GM12878 (cell line): ENCODE measurements around the gene PCSK1. TPM values are rescaled to one million over a fixed set of nuclear protein-coding genes. Genes with fewer than 3 reads are reported as not detected.

Experiments
- ATAC-seq: fragments of 200-7000 bp; cut with Tn5 transposase; 3 replicates; pipeline ENCODE4 v1.9.1; 2020; ENCODE audit warnings: mild to moderate bottlenecking, moderate library complexity
- BruUV-seq: library from RNA; stranded (reverse); fragments of 400-500 nt; replicated peaks from 2 replicates; lab custom pipeline; 2021; lab: Mats Ljungman, UMichigan
- CTCF ChIA-PET: fragments of 300-600 bp; sonication (Branson Sonifier 250); formaldehyde crosslinking; extraction: SDS; loops from one replicate; lab custom pipeline; 2021; ENCODE audit warnings: inconsistent platforms; lab: Yijun Ruan, JAX
- POLR2A ChIA-PET: fragments of 350-600 bp; formaldehyde crosslinking; extraction: SDS; loops from one replicate; lab custom pipeline; 2021; ENCODE audit warnings: inconsistent platforms; lab: Charles Lee
- RAD21 ChIA-PET: fragments of 300-600 bp; sonication (Branson Sonifier 250); formaldehyde crosslinking; loops from one replicate; lab custom pipeline; 2023; ENCODE audit warnings: antibody characterized with exemption; ENCODE audit not compliant: unreplicated experiment; lab: Charles Lee
- SMC1A ChIA-PET: fragments of 300-600 bp; sonication (Branson Sonifier 250); formaldehyde crosslinking; loops from one replicate; lab custom pipeline; 2023; ENCODE audit not compliant: unreplicated experiment, uncharacterized antibody; lab: Charles Lee
- DNase-seq: peaks from one replicate; pipeline ENCODE4 v3.0.0-alpha.2; 2011; ENCODE audit warnings: low read depth, low spot score
- FAIRE-seq: peaks from 3 replicates; lab custom pipeline; 2011; peaks lifted over from hg19 to GRCh38; lab: Jason Lieb, UNC
- H2AFZ ChIP-seq: 2 replicates; pipeline ENCODE4 v1.6.0; 2011; ENCODE audit warnings: low read depth, low read length, control low read depth; ENCODE audit not compliant: control insufficient read depth
- H3K27ac ChIP-seq: 2 replicates; pipeline ENCODE4 v1.5.1; 2011; ENCODE audit warnings: control low read depth; ENCODE audit not compliant: control insufficient read depth, insufficient read depth
- H3K27me3 ChIP-seq, 2 experiments: replicated peaks in 1 of 2; 2 replicates each; pipeline versions ENCODE4 v1.6.0 to v1.6.1; 2011; ENCODE audit warnings: low read length in 1 of 2; ENCODE audit not compliant: control insufficient read depth in 2 of 2, insufficient read depth in 2 of 2
- H3K36me3 ChIP-seq, 2 experiments: 2 replicates each; pipeline ENCODE4 v1.5.1; 2011; ENCODE audit warnings: low read length in 1 of 2; ENCODE audit not compliant: control insufficient read depth in 2 of 2, insufficient read depth in 2 of 2
- H3K4me1 ChIP-seq: 2 replicates; pipeline ENCODE4 v1.6.1; 2011; ENCODE audit warnings: mild to moderate bottlenecking, low read length, moderate library complexity, mixed read lengths; ENCODE audit not compliant: control insufficient read depth, insufficient read depth
- H3K4me2 ChIP-seq: 2 replicates; pipeline ENCODE4 v1.6.0; 2011; ENCODE audit warnings: control low read depth; ENCODE audit not compliant: control insufficient read depth, insufficient read depth
- H3K4me3 ChIP-seq: fragments of 200-600 bp; sonication (generic); 2 replicates; pipeline ENCODE4 v1.5.1; 2016
- H3K79me2 ChIP-seq: 2 replicates; pipeline ENCODE4 v1.6.0; 2011; ENCODE audit warnings: low read length; ENCODE audit not compliant: control insufficient read depth, insufficient read depth
- H3K9ac ChIP-seq: 2 replicates; pipeline ENCODE4 v1.8.0; 2011; ENCODE audit warnings: low read length, control low read depth, mixed read lengths; ENCODE audit not compliant: control insufficient read depth, insufficient read depth
- H3K9me3 ChIP-seq: replicated peaks from 3 replicates; pipeline ENCODE4 v1.5.1; 2011; ENCODE audit warnings: mild to moderate bottlenecking, low read length; ENCODE audit not compliant: control insufficient read depth, insufficient read depth
- H4K20me1 ChIP-seq: 2 replicates; pipeline ENCODE4 v1.6.0; 2011; ENCODE audit not compliant: control insufficient read depth, insufficient read depth
- EGR1 ChIP-seq, 2 experiments: IDR thresholded peaks; 1 replicate in 1 of 2; 2 replicates in 1 of 2; pipeline ENCODE4 v1.6.1; 2011 to 2012; ENCODE audit warnings: low read depth in 2 of 2, low read length in 2 of 2, borderline replicate concordance in 1 of 2, mild to moderate bottlenecking in 1 of 2, moderate library complexity in 1 of 2
- MEF2B ChIP-seq: fragments of 450-650 bp; IDR thresholded peaks from 2 replicates; pipeline ENCODE4 v1.6.1; 2018; ENCODE audit warnings: mild to moderate bottlenecking, moderate library complexity; ENCODE audit not compliant: partially characterized antibody, poor library complexity, severe bottlenecking
- PAX5 ChIP-seq: IDR thresholded peaks from 2 replicates; pipeline ENCODE4 v1.6.1; 2011; ENCODE audit warnings: low read depth, low read length, borderline replicate concordance
- TAF1 ChIP-seq: IDR thresholded peaks from 2 replicates; pipeline ENCODE4 v1.6.1; 2011; ENCODE audit warnings: mild to moderate bottlenecking, low read depth, low read length, borderline replicate concordance
- TCF12 ChIP-seq: IDR thresholded peaks from 2 replicates; pipeline ENCODE4 v1.6.1; 2011; ENCODE audit warnings: low read depth, mild to moderate bottlenecking, low read length
- WGBS: methylation state at CpG from one replicate; pipeline ENCODE4 v1.1.6; 2016; ENCODE audit warnings: low lambda C conversion rate; ENCODE audit not compliant: insufficient replicate concordance, insufficient coverage; ENCODE audit errors: missing lambda C conversion rate; 5-methylcytosine and 5-hydroxymethylcytosine counted together
- in situ Hi-C: fragments of 300-500 bp; cut with MboI; formaldehyde crosslinking; loops from 9 replicates; pipeline ENCODE4 v1.14.3; 2018; ENCODE audit warnings: mixed read lengths
- intact Hi-C: fragments of 100-400 bp; cut with micrococcal nuclease; formaldehyde crosslinking; loops from one replicate; pipeline ENCODE4 v1.14.2; 2022; ENCODE audit not compliant: unreplicated experiment
- polyA plus RNA-seq, 11 experiments: library from polyadenylated mRNA; depleted of rRNA in 4 of 11; unstranded in 6 of 11; stranded (reverse) in 5 of 11; fragments of >200 nt; fragmentation: Nextera tagmentation in 4 of 11; fragmentation: Illumina TruSeq in 1 of 11; extraction: Ambion mirVana in 4 of 11; extraction: Trizol in 1 of 11; gene quantifications; 1 replicate in 1 of 11; 2 replicates in 10 of 11; pipeline versions ENCODE4 v1.2.1 to v1.2.3, GENCODE V29; 2011 to 2016; ENCODE audit warnings: inconsistent platforms in 2 of 11, missing spikeins in 2 of 11, low read depth in 1 of 11
- total RNA-seq, 4 experiments: library from RNA; depleted of rRNA in 3 of 4; stranded (reverse); fragments of >200 nt in 3 of 4; fragmentation: Illumina TruSeq in 1 of 4; extraction: Trizol in 1 of 4; gene quantifications; 2 replicates each; pipeline versions ENCODE4 v1.2.1 to v1.2.3, GENCODE V29; 2013 to 2021

Gene PCSK1
- total and polyA plus RNA-seq, 10 of the 15 experiments (the other 5 are each of a cell fraction or from before 2014, with no cell fraction given): 0.03 to 0.24 (median 0.07) TPM; not detected in 4

- Histone ChIP-seq H3K27ac (no peak overlapping the region), H4K20me1 (no peaks in the 10 kb centered on the region), H3K4me2 (peak overlapping the region; percentile 47; the same call in 1 of the 2 replicates), H3K9ac (no peak overlapping the region), H3K27me3 (peaks cover 0 to 10% of the 10 kb centered on the region in 2 experiments; a peak in 2 of 4 replicates), H3K36me3 (no peaks in the 10 kb centered on the region), H3K79me2 (no peaks in the 10 kb centered on the region), H2AFZ (no peak overlapping the region), H3K4me1 (peaks cover 5% of the 10 kb centered on the region; the same call in 1 of the 2 replicates), H3K4me3 (no peak overlapping the region), H3K9me3 (no peaks in the 10 kb centered on the region; the same call in 2 of the 3 replicates)
- intact Hi-C loops: loop anchor here (10.0 kb wide), 1 partner anchor 507 kb away; no protein-coding TSS in a partner anchor
- ATAC-seq (peak; percentile 55), FAIRE-seq (no peak), DNase-seq (no peak)
- ChIA-PET SMC1A (interaction anchor here (0.7 to 1.0 kb wide), 2 partner anchors 8 to 19 kb away, joined by 3 read pairs; no protein-coding TSS in a partner anchor), CTCF (interaction anchor here (0.6 to 1.8 kb wide), 7 partner anchors 9 to 572 kb away, joined by 3 to 5 read pairs (median 4); no protein-coding TSS in a partner anchor), RAD21 (interaction anchor here (2.6 kb wide), 1 partner anchor 9 kb away, joined by 11 read pairs; no protein-coding TSS in a partner anchor), POLR2A (interaction anchor here (0.5 kb wide), 1 partner anchor 9 kb away, joined by 3 read pairs; no protein-coding TSS in a partner anchor)
- in situ Hi-C loops: no loop called here
- BruUV-seq: no TSS peak
- WGBS: 15% methylated on average over 29 of the region's 29 CpGs
- no peak for TF ChIP-seq TAF1
- peak in 1 of 2 experiments; percentile 30; a peak in 1 of 3 replicates for TF ChIP-seq EGR1 (IDR thresholded peaks at IDR 0.05; ENCODE audit: borderline replicate concordance in 1 of 2, low read depth in 2 of 2, low read length in 2 of 2)
- TF ChIP-seq MEF2B: peak; percentile 66
- TF ChIP-seq TCF12: no peak
- peak; percentile 77; the same call in 1 of the 2 replicates for TF ChIP-seq PAX5
Observed at GRCh38 chr5:96431376-96432187, 1.5 kb downstream of the PCSK1 start.
